PC-3 (cell line): ENCODE results near the gene TAPBPL. TPM values are rescaled to one million over a fixed set of nuclear protein-coding genes. Genes with fewer than 3 reads are reported as not detected.
A peak's percentile ranks its signal among the peaks of the same experiment; 100 is the strongest.

Experiments
- ATAC-seq: fragments of 200-7000 bp; cut with Tn5 transposase; 2 replicates; pipeline ENCODE4 v1.9.1; 2020; ENCODE audit warnings: mild to moderate bottlenecking, moderate library complexity
- BruUV-seq: library from RNA; stranded (reverse); fragments of 400-500 nt; replicated peaks from 2 replicates; lab custom pipeline; 2021; lab: Mats Ljungman, UMichigan
- CTCF ChIA-PET: fragments of 300-600 bp; sonication (Branson Sonifier 250); formaldehyde crosslinking; loops from one replicate; lab custom pipeline; 2022; ENCODE audit warnings: antibody characterized with exemption; lab: Charles Lee
- POLR2A ChIA-PET: fragments of 300-600 bp; sonication (Branson Sonifier 250); formaldehyde crosslinking; loops from one replicate; lab custom pipeline; 2022; ENCODE audit warnings: antibody characterized with exemption; ENCODE audit not compliant: unreplicated experiment; lab: Charles Lee
- DNase-seq: peaks from one replicate; pipeline ENCODE4 v3.0.0-alpha.2; 2015
- H2AFZ ChIP-seq: fragments of 300-600 bp; sonication (generic); 2 replicates; pipeline ENCODE4 v1.6.0; 2016; ENCODE audit warnings: antibody characterized with exemption, low read length
- H3F3A ChIP-seq: fragments of 300-600 bp; sonication (generic); one replicate; pipeline ENCODE4 v1.6.0; 2017; ENCODE audit warnings: antibody characterized with exemption, low read length, control low read depth, mild to moderate bottlenecking; ENCODE audit not compliant: unreplicated experiment
- H3K27ac ChIP-seq: fragments of 300-600 bp; sonication (generic); 2 replicates; pipeline ENCODE4 v1.5.1; 2016; ENCODE audit warnings: mild to moderate bottlenecking, low read length
- H3K27me3 ChIP-seq: fragments of 300-600 bp; sonication (generic); 2 replicates; pipeline ENCODE4 v1.6.1; 2016; ENCODE audit warnings: low read length, mixed read lengths
- H3K36me3 ChIP-seq: fragments of 300-600 bp; sonication (generic); 2 replicates; pipeline ENCODE4 v1.6.1; 2016; ENCODE audit warnings: low read depth, mixed run types, low read length, mixed read lengths
- H3K4me1 ChIP-seq: fragments of 300-600 bp; sonication (generic); 2 replicates; pipeline ENCODE4 v1.5.1; 2016; ENCODE audit warnings: low read length; ENCODE audit not compliant: insufficient read depth
- H3K4me2 ChIP-seq: fragments of 300-600 bp; sonication (generic); 2 replicates; pipeline ENCODE4 v1.6.0; 2016; ENCODE audit warnings: low read length
- H3K4me3 ChIP-seq: fragments of 300-600 bp; sonication (generic); 2 replicates; pipeline ENCODE4 v1.5.1; 2016; ENCODE audit warnings: mild to moderate bottlenecking, low read length, mixed read lengths
- H3K79me2 ChIP-seq: fragments of 300-600 bp; sonication (generic); 2 replicates; pipeline ENCODE4 v1.6.1; 2017; ENCODE audit warnings: low read length, mixed read lengths
- H3K9ac ChIP-seq: fragments of 300-600 bp; sonication (generic); 2 replicates; pipeline ENCODE4 v1.6.0; 2016; ENCODE audit warnings: mild to moderate bottlenecking, low read length
- H3K9me2 ChIP-seq: fragments of 300-600 bp; sonication (generic); replicated peaks from 2 replicates; pipeline ENCODE4 v1.6.1; 2016; ENCODE audit warnings: mixed run types, low read length, mixed read lengths
- H3K9me3 ChIP-seq: fragments of 300-600 bp; sonication (generic); 2 replicates; pipeline ENCODE4 v1.6.1; 2016; ENCODE audit warnings: low read length, mixed read lengths
- H4K20me1 ChIP-seq: fragments of 300-600 bp; sonication (generic); 2 replicates; pipeline ENCODE4 v1.6.1; 2016; ENCODE audit warnings: low read length, mixed read lengths
- CTCF ChIP-seq: fragments of 300-600 bp; sonication (generic); conservative IDR thresholded peaks from 2 replicates; pipeline ENCODE4 v1.5.1; 2017; ENCODE audit warnings: antibody characterized with exemption, low read depth, mild to moderate bottlenecking, low read length
- EZH2 ChIP-seq: fragments of 300-600 bp; sonication (generic); IDR thresholded peaks from one replicate; pipeline ENCODE4 v1.6.1; 2017; ENCODE audit warnings: antibody characterized with exemption, mild to moderate bottlenecking, low read length; ENCODE audit not compliant: unreplicated experiment
- EZH2phosphoT487 ChIP-seq: fragments of 300-600 bp; sonication (generic); IDR thresholded peaks from 2 replicates; pipeline ENCODE4 v1.6.1; 2018; ENCODE audit warnings: mild to moderate bottlenecking, antibody characterized with exemption, low read length, borderline replicate concordance
- intact Hi-C: fragments of 100-400 bp; cut with micrococcal nuclease; formaldehyde crosslinking; loops from 2 replicates; pipeline ENCODE4 v1.9.0; 2023
- total RNA-seq: library from RNA; depleted of rRNA; stranded (reverse); fragments of >200 nt; gene quantifications from 2 replicates; pipeline ENCODE4 v1.2.3, GENCODE V29; 2014

Gene TAPBPL
- total RNA-seq, 1 experiment from 2014 or later, result 0.47 TPM

- DNase-seq (no peak), ATAC-seq (no peak; the same call in 1 of the 2 replicates)
- Histone ChIP-seq H3F3A (no peaks in the 10 kb centered on the region), H4K20me1 (no peaks in the 10 kb centered on the region), H3K4me3 (no peak overlapping the region), H3K79me2 (no peaks in the 10 kb centered on the region), H3K9me2 (no peaks in the 10 kb centered on the region), H2AFZ (no peak overlapping the region), H3K27me3 (no peaks in the 10 kb centered on the region), H3K4me2 (no peak overlapping the region), H3K4me1 (peaks cover 8% of the 10 kb centered on the region; the same call in 1 of the 2 replicates), H3K36me3 (no peaks in the 10 kb centered on the region), H3K9ac (no peak overlapping the region), H3K27ac (no peak overlapping the region), H3K9me3 (no peaks in the 10 kb centered on the region)
- no peak for TF ChIP-seq EZH2
- no peak for TF ChIP-seq EZH2phosphoT487
- no peak for TF ChIP-seq CTCF
- ChIA-PET POLR2A (no interaction called here), CTCF (no interaction called here)
- intact Hi-C loops, result no loop called here
- no TSS peak for BruUV-seq
Observed at GRCh38 chr12:6450869-6451347, 934 bp upstream of the TAPBPL start.

DNA sequence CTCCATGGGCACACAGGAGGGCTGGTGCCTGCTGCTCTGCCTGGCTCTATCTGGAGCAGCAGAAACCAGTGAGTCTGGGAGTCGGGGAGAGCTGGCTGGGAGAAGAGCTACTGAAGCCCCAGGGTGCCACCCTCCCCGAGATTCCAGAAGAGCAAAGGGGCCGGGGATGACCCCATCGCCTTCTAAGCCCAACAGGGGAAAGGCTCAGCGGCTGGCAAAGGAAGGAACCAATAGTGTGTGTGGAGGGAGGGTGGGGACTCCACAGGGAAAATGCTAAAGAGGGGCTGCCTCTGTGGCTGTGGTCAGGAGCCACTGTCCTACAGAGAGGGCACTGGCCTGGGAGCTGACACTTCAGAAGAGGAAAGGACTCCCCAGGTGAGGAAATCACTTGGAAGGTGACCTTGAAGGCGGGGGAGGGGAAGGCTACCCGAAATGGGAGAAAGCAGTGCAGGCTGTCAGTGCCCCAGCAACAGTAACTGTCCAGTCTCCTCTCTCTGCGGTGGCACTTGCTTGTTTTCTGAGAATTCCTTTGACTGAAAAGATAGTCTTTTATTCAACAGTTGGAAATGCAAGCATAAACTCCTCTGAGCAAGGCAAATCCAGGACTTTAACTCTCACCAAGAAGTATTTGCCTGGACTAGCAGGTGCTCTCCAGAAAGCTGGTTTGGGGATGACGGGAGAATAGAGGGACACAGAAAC lies 552 bp downstream of the TAPBPL start:
- peak overlapping the region; percentile 19; the same call in 1 of the 2 replicates for H3K4me3 ChIP-seq
- intact Hi-C loops, result no loop called here
- DNase-seq (no peak), ATAC-seq (peak; percentile 48)
- H3K79me2 ChIP-seq, result no peaks in the 10 kb centered on the region
- H3K27ac ChIP-seq, result no peak overlapping the region
- H3K4me1 ChIP-seq, result peaks cover 8% of the 10 kb centered on the region; the same call in 1 of the 2 replicates
- no peaks in the 10 kb centered on the region for H3K36me3 ChIP-seq
- no peaks in the 10 kb centered on the region for H3K9me3 ChIP-seq
- no peaks in the 10 kb centered on the region for H3K27me3 ChIP-seq
- CTCF ChIA-PET, result interaction anchor here (0.5 kb wide), 1 partner anchor 368 kb away, joined by 5 read pairs; no protein-coding TSS in a partner anchor
- H3F3A ChIP-seq, result no peaks in the 10 kb centered on the region
- no peaks in the 10 kb centered on the region for H3K9me2 ChIP-seq
- H3K9ac ChIP-seq, result peak overlapping the region; percentile 16; the same call in 1 of the 2 replicates
- POLR2A ChIA-PET, result interaction anchor here (0.5 kb wide), 1 partner anchor 115 kb away, joined by 3 read pairs; no protein-coding TSS in a partner anchor
- peak overlapping the region; percentile 55 for H3K4me2 ChIP-seq
- H2AFZ ChIP-seq, result peak overlapping the region; percentile 87
- TF ChIP-seq EZH2 (no peak), EZH2phosphoT487 (no peak), CTCF (no peak)
- no TSS peak for BruUV-seq
- no peaks in the 10 kb centered on the region for H4K20me1 ChIP-seq
